HepG2 (cell line): ENCODE measurements around the gene RAC3. TPM values are rescaled to one million over a fixed set of nuclear protein-coding genes. Genes with fewer than 3 reads are reported as not detected.

Experiments used
- ARNTL ChIP-seq: sonication (generic); formaldehyde crosslinking; IDR thresholded peaks from 2 replicates; pipeline ENCODE4 v1.4.0; 2020; ENCODE audit warnings: mild to moderate bottlenecking, missing genetic modification reagents
- BCL6 ChIP-seq: IDR thresholded peaks from 2 replicates; pipeline ENCODE4 v1.6.1; 2016; ENCODE audit warnings: missing genetic modification reagents, missing compliant biosample characterization
- ELF3 ChIP-seq: IDR thresholded peaks from 2 replicates; pipeline ENCODE4 v1.6.1; 2016; ENCODE audit warnings: missing genetic modification reagents, missing compliant biosample characterization
- ISX ChIP-seq: sonication (generic); formaldehyde crosslinking; conservative IDR thresholded peaks from 2 replicates; pipeline ENCODE4 v1.5.0; 2020; ENCODE audit warnings: missing genetic modification reagents
- KDM5A ChIP-seq: fragments of 200-600 bp; sonication (generic); IDR thresholded peaks from 2 replicates; pipeline ENCODE4 v1.7.0; 2018; ENCODE audit warnings: antibody characterized with exemption, mild to moderate bottlenecking, low read length, borderline replicate concordance
- MTF2 ChIP-seq: sonication (generic); formaldehyde crosslinking; IDR thresholded peaks from 2 replicates; pipeline ENCODE4 v1.5.0; 2020; ENCODE audit warnings: missing genetic modification reagents, borderline replicate concordance
- NCOA1 ChIP-seq: sonication (generic); formaldehyde crosslinking; IDR thresholded peaks from 2 replicates; pipeline ENCODE4 v1.9.0; 2021; ENCODE audit warnings: missing genetic modification reagents
- NFE2L1 ChIP-seq: sonication (generic); formaldehyde crosslinking; IDR thresholded peaks from 2 replicates; pipeline ENCODE4 v1.4.0; 2020; ENCODE audit warnings: missing genetic modification reagents, mild to moderate bottlenecking, borderline replicate concordance
- NKX3-1 ChIP-seq: sonication (generic); formaldehyde crosslinking; IDR thresholded peaks from 2 replicates; pipeline ENCODE4 v1.5.0; 2020; ENCODE audit warnings: missing genetic modification reagents
- PCBP1 ChIP-seq: fragments of 200-400 bp; formaldehyde crosslinking; IDR thresholded peaks from 2 replicates; pipeline ENCODE4 v1.6.1; 2017; ENCODE audit warnings: mild to moderate bottlenecking, low read depth, low read length, borderline replicate concordance
- PHB2 ChIP-seq: fragments of 450-650 bp; IDR thresholded peaks from 2 replicates; pipeline ENCODE4 v1.6.1; 2018; ENCODE audit not compliant: partially characterized antibody
- RELA ChIP-seq: sonication (generic); formaldehyde crosslinking; IDR thresholded peaks from 2 replicates; pipeline ENCODE4 v1.4.0; 2020; ENCODE audit warnings: missing genetic modification reagents
- RFXANK ChIP-seq: IDR thresholded peaks from 2 replicates; pipeline ENCODE4 v1.6.1; 2016
- SOX5 ChIP-seq: IDR thresholded peaks from 2 replicates; pipeline ENCODE4 v1.6.1; 2016; ENCODE audit warnings: borderline replicate concordance
- XBP1 ChIP-seq: sonication (generic); formaldehyde crosslinking; IDR thresholded peaks from 2 replicates; pipeline ENCODE4 v1.5.0; 2020; ENCODE audit warnings: missing genetic modification reagents
- ZNF777 ChIP-seq: sonication (generic); formaldehyde crosslinking; IDR thresholded peaks from 2 replicates; pipeline ENCODE4 v1.4.0; 2020; ENCODE audit warnings: missing genetic modification reagents
- ZSCAN31 ChIP-seq: sonication (generic); formaldehyde crosslinking; IDR thresholded peaks from 2 replicates; pipeline ENCODE4 v1.5.0; 2020; ENCODE audit warnings: low read depth, mild to moderate bottlenecking, missing genetic modification reagents
- polyA plus RNA-seq, 8 experiments: library from polyadenylated mRNA; depleted of rRNA in 3 of 8; stranded (reverse) in 7 of 8; unstranded in 1 of 8; fragments of >200 nt; fragmentation: Illumina TruSeq in 4 of 8; extraction: Trizol in 4 of 8; gene quantifications; 2 replicates each; pipeline versions ENCODE4 v1.2.1 to v1.2.3, GENCODE V29; 2011 to 2016; ENCODE audit warnings: low read depth in 4 of 8, missing spikeins in 1 of 8, mixed read lengths in 1 of 8; ENCODE audit not compliant: insufficient read depth in 1 of 8
- total RNA-seq, 5 experiments: library from RNA; depleted of rRNA; stranded (reverse); fragments of >200 nt; fragmentation: Illumina TruSeq; extraction: Trizol; gene quantifications; 2 replicates each; pipeline ENCODE4 v1.2.3, GENCODE V29; 2016; ENCODE audit warnings: low read depth in 1 of 5
- TF ChIP-seq, protein P1 (sequence below): sonication (generic); formaldehyde crosslinking; IDR thresholded peaks from 2 replicates; pipeline ENCODE4 v1.5.1; 2020; ENCODE audit warnings: missing genetic modification reagents, mild to moderate bottlenecking, borderline replicate concordance
- TF ChIP-seq, protein P2 (sequence below): sonication (generic); formaldehyde crosslinking; IDR thresholded peaks from 2 replicates; pipeline ENCODE4 v1.4.0; 2020; ENCODE audit warnings: missing genetic modification reagents; ENCODE audit errors: not compliant biosample characterization
- TF ChIP-seq, protein P3 (sequence below): IDR thresholded peaks from 2 replicates; pipeline ENCODE4 v1.6.1; 2016; ENCODE audit warnings: missing compliant biosample characterization, missing genetic modification reagents, borderline replicate concordance
- TF ChIP-seq, protein P4 (sequence below): IDR thresholded peaks from 2 replicates; pipeline ENCODE4 v1.6.1; 2012; ENCODE audit warnings: low read length, improper control_type of control experiment
- TF ChIP-seq, protein P5 (sequence below): sonication (generic); formaldehyde crosslinking; IDR thresholded peaks from 2 replicates; pipeline ENCODE4 v1.8.0; 2022; ENCODE audit warnings: missing genetic modification reagents, mild to moderate bottlenecking, borderline replicate concordance

The RAC3 gene
- total and polyA plus RNA-seq, 2 of the 13 experiments (the other 11 are each of a cell fraction or from before 2014, with no cell fraction given) = 10.5 to 21.3 TPM

DNA sequence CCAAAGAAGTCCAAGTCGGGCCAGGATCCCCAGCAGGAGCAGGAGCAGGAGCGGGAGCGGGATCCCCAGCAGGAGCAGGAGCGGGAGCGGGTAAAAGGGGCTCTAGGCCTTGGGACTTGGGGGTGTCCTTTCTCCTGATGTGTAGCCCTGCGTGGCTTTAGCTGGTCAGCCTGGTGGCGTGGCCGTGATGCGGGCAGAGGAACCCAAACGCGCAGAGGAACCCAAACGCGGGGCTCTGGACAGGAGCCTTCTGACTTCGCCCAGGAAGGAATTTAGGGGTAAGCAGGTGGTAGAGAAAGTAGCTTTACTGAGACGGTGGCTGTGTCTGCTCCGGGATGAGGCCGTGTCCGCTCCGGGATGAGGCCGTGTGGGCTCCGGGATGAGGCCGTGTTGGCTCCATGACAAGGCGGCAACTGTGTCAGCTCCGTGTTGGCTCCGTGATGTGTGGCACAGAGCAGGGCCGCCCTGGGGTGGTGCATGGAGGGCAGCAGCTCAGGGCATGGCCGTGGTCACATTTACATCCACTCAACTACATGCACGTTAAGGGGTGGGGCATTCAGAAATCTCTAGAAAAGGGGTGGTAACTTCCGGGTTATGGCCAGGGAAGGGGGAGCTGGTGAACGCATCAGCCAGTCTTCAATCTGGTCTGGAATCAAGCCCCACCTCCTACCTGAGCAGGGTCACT is 34.6 kb upstream of the RAC3 start (continued):
- TF ChIP-seq, protein P1, sequence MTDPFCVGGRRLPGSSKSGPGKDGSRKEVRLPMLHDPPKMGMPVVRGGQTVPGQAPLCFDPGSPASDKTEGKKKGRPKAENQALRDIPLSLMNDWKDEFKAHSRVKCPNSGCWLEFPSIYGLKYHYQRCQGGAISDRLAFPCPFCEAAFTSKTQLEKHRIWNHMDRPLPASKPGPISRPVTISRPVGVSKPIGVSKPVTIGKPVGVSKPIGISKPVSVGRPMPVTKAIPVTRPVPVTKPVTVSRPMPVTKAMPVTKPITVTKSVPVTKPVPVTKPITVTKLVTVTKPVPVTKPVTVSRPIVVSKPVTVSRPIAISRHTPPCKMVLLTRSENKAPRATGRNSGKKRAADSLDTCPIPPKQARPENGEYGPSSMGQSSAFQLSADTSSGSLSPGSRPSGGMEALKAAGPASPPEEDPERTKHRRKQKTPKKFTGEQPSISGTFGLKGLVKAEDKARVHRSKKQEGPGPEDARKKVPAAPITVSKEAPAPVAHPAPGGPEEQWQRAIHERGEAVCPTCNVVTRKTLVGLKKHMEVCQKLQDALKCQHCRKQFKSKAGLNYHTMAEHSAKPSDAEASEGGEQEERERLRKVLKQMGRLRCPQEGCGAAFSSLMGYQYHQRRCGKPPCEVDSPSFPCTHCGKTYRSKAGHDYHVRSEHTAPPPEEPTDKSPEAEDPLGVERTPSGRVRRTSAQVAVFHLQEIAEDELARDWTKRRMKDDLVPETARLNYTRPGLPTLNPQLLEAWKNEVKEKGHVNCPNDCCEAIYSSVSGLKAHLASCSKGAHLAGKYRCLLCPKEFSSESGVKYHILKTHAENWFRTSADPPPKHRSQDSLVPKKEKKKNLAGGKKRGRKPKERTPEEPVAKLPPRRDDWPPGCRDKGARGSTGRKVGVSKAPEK (CRISPR knock-in tag) = no peak
- TF ChIP-seq, protein P2, sequence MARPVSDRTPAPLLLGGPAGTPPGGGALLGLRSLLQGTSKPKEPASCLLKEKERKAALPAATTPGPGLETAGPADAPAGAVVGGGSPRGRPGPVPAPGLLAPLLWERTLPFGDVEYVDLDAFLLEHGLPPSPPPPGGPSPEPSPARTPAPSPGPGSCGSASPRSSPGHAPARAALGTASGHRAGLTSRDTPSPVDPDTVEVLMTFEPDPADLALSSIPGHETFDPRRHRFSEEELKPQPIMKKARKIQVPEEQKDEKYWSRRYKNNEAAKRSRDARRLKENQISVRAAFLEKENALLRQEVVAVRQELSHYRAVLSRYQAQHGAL (CRISPR knock-in tag) = no peak
- TF ChIP-seq MTF2 (CRISPR knock-in tag) (no peak), PHB2 (no peak), ZSCAN31 (CRISPR knock-in tag) (no peak; the same call in none of the 2 replicates), PCBP1 (no peak), XBP1 (CRISPR knock-in tag) (no peak), ISX (CRISPR knock-in tag) (no peak), RELA (CRISPR knock-in tag) (no peak), ELF3 (CRISPR knock-in tag) (peak; percentile 33; the same call in 1 of the 2 replicates), KDM5A (no peak), ARNTL (no peak), NFE2L1 (CRISPR knock-in tag) (no peak), ZNF777 (no peak), NKX3-1 (no peak), BCL6 (CRISPR knock-in tag) (no peak), RFXANK (CRISPR knock-in tag) (no peak), NCOA1 (CRISPR knock-in tag) (no peak), SOX5 (CRISPR knock-in tag) (no peak)
- TF ChIP-seq, protein P3, sequence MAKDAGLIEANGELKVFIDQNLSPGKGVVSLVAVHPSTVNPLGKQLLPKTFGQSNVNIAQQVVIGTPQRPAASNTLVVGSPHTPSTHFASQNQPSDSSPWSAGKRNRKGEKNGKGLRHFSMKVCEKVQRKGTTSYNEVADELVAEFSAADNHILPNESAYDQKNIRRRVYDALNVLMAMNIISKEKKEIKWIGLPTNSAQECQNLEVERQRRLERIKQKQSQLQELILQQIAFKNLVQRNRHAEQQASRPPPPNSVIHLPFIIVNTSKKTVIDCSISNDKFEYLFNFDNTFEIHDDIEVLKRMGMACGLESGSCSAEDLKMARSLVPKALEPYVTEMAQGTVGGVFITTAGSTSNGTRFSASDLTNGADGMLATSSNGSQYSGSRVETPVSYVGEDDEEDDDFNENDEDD = peak; percentile 81; the same call in 1 of the 2 replicates
- TF ChIP-seq, protein P4, sequence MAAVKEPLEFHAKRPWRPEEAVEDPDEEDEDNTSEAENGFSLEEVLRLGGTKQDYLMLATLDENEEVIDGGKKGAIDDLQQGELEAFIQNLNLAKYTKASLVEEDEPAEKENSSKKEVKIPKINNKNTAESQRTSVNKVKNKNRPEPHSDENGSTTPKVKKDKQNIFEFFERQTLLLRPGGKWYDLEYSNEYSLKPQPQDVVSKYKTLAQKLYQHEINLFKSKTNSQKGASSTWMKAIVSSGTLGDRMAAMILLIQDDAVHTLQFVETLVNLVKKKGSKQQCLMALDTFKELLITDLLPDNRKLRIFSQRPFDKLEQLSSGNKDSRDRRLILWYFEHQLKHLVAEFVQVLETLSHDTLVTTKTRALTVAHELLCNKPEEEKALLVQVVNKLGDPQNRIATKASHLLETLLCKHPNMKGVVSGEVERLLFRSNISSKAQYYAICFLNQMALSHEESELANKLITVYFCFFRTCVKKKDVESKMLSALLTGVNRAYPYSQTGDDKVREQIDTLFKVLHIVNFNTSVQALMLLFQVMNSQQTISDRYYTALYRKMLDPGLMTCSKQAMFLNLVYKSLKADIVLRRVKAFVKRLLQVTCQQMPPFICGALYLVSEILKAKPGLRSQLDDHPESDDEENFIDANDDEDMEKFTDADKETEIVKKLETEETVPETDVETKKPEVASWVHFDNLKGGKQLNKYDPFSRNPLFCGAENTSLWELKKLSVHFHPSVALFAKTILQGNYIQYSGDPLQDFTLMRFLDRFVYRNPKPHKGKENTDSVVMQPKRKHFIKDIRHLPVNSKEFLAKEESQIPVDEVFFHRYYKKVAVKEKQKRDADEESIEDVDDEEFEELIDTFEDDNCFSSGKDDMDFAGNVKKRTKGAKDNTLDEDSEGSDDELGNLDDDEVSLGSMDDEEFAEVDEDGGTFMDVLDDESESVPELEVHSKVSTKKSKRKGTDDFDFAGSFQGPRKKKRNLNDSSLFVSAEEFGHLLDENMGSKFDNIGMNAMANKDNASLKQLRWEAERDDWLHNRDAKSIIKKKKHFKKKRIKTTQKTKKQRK = no peak
- TF ChIP-seq, protein P5, sequence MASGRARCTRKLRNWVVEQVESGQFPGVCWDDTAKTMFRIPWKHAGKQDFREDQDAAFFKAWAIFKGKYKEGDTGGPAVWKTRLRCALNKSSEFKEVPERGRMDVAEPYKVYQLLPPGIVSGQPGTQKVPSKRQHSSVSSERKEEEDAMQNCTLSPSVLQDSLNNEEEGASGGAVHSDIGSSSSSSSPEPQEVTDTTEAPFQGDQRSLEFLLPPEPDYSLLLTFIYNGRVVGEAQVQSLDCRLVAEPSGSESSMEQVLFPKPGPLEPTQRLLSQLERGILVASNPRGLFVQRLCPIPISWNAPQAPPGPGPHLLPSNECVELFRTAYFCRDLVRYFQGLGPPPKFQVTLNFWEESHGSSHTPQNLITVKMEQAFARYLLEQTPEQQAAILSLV (CRISPR knock-in tag) = no peak; the same call in 1 of the 2 replicates
